ENCODE data around the gene LRMDA. TPM values are rescaled to one million over a fixed set of nuclear protein-coding genes. Genes with fewer than 3 reads are reported as not detected.

Gene LRMDA
- total RNA-seq, 1 experiment from 2014 or later, result 0.24 TPM

- Histone ChIP-seq H3K4me3 (no peak overlapping the region), H3K27me3 (no peaks in the 10 kb centered on the region), H3K36me3 (no peaks in the 10 kb centered on the region), H3K9me3 (replicated peaks) (no peaks in the 10 kb centered on the region; the same call in 1 of the 2 replicates), H3K27ac (no peak overlapping the region), H3K4me1 (no peaks in the 10 kb centered on the region)
- DNase-seq, result no peak
Observed at GRCh38 chr10:76035206-76036110, 604.0 kb downstream of the LRMDA start.

DNA sequence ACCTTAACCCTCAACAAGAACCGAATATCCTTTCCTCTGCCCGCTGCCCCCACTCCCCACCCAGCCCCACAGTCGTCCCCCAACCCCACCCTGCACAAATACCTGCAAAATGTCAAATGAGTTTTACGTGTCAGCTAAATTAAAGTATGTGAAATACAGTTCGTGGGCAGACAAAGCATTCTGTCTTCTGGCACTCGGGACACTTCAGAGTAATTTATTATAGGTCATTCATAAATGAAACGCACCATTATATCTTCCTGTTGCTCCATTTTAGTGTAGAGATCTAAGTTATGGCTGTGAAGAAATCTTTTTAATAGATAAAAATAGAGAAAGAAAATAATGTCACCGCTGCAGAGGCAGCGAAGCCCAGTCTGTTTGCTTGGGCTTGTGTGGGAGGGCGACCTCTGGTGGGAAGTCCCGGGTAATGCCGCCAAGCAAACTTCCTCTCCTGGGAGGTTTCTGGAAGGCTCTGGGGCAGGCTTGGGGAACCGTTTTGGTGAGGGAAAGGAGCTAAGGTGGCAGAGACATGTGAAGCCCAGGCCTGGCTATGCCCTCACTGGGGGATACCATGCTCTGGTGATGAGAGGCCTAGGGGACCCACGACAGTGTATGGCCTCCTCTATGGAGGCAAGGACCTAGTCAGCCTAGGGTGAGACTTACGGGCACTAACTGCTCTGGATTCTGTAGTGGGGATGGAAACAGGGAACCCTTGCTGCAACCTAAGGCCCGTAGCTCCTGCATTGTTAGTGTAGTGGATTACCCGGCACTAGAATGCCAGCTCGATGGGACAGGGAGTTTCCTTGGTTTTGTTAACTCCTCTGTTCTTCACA, 604.9 kb downstream of the LRMDA start:
- H3K27me3 ChIP-seq, result no peaks in the 10 kb centered on the region
- H3K9me3 ChIP-seq (replicated peaks), result no peaks in the 10 kb centered on the region; the same call in 1 of the 2 replicates
- DNase-seq, result peak; percentile 28 to 68
- H3K4me1 ChIP-seq, result no peaks in the 10 kb centered on the region
- H3K27ac ChIP-seq, result no peak overlapping the region
- no peak overlapping the region for H3K4me3 ChIP-seq
- H3K36me3 ChIP-seq, result no peaks in the 10 kb centered on the region

DNA sequence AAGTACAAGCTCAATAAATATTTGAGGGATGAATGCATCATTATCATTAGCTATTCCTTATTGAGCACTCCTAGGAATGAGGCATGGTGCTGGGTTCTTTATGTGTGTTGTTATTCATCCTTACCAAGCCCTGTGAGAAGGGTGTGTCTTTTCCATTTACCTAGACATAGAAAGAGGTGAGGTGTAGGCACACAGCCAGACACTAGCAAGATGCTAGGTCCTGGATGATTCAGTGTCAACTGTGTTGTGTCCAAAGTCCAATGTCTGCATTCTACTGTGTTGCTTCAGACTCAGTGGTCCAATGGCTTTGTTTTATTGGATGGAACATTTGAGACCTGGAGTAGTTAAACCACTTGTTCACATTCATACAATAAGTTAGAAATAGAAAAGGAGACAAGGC, 605.5 kb downstream of the LRMDA start:
- Histone ChIP-seq H3K4me1 (no peaks in the 10 kb centered on the region), H3K4me3 (no peak overlapping the region), H3K27me3 (no peaks in the 10 kb centered on the region), H3K9me3 (replicated peaks) (no peaks in the 10 kb centered on the region; the same call in 1 of the 2 replicates), H3K27ac (no peak overlapping the region), H3K36me3 (no peaks in the 10 kb centered on the region)
- no peak for DNase-seq

- Histone ChIP-seq H3K27ac (no peak overlapping the region), H3K27me3 (no peaks in the 10 kb centered on the region), H3K4me3 (no peak overlapping the region), H3K4me1 (no peaks in the 10 kb centered on the region), H3K9me3 (replicated peaks) (no peaks in the 10 kb centered on the region; the same call in 1 of the 2 replicates), H3K36me3 (no peaks in the 10 kb centered on the region)
- no peak for DNase-seq
Observed at GRCh38 chr10:76037531-76038155, 606.2 kb downstream of the LRMDA start.

GRCh38 chr10:76038696-76039095, 607.3 kb downstream of the LRMDA start:
- Histone ChIP-seq H3K9me3 (replicated peaks) (no peaks in the 10 kb centered on the region; the same call in 1 of the 2 replicates), H3K27me3 (no peaks in the 10 kb centered on the region), H3K36me3 (no peaks in the 10 kb centered on the region), H3K4me3 (no peak overlapping the region), H3K4me1 (no peaks in the 10 kb centered on the region), H3K27ac (no peak overlapping the region)
- no peak for DNase-seq

GRCh38 chr10:76040107-76040829, 608.8 kb downstream of the LRMDA start:
- no peaks in the 10 kb centered on the region; the same call in 1 of the 2 replicates for H3K9me3 ChIP-seq (replicated peaks)
- no peaks in the 10 kb centered on the region for H3K4me1 ChIP-seq
- no peak overlapping the region for H3K4me3 ChIP-seq
- no peak for DNase-seq
- no peak overlapping the region for H3K27ac ChIP-seq
- no peaks in the 10 kb centered on the region for H3K36me3 ChIP-seq
- no peaks in the 10 kb centered on the region for H3K27me3 ChIP-seq

DNA sequence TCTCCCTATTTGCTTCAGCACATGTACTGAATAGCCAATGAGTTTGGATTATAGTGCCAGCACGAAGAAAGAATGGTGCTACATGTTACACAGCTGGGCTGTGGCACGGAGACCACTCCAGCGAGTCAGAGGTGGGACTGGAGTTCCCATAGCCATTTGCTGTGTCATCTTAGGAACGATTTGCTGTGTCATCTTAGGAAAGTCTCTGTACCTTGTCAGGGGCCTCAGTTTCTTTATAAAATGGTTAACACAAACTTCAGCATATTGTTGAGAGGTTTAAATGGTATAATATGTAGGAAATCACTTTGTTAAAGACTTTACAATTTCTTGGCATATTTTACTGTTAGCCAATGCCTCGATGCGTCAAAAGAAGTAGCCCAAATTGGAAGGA, 609.4 kb downstream of the LRMDA start:
- H3K4me3 ChIP-seq, result no peak overlapping the region
- H3K27me3 ChIP-seq, result no peaks in the 10 kb centered on the region; the same call in 1 of the 2 replicates
- no peak overlapping the region for H3K27ac ChIP-seq
- no peaks in the 10 kb centered on the region; the same call in 1 of the 2 replicates for H3K9me3 ChIP-seq (replicated peaks)
- no peaks in the 10 kb centered on the region for H3K4me1 ChIP-seq
- no peak for DNase-seq
- H3K36me3 ChIP-seq, result no peaks in the 10 kb centered on the region

- peak in 1 of 2 experiments; percentile 22 for DNase-seq
- Histone ChIP-seq H3K9me3 (replicated peaks) (no peaks in the 10 kb centered on the region; the same call in 1 of the 2 replicates), H3K27me3 (no peaks in the 10 kb centered on the region; the same call in 1 of the 2 replicates), H3K4me3 (no peak overlapping the region), H3K27ac (no peak overlapping the region), H3K4me1 (no peaks in the 10 kb centered on the region), H3K36me3 (no peaks in the 10 kb centered on the region)
Observed at GRCh38 chr10:76041551-76041950, 610.1 kb downstream of the LRMDA start.

GRCh38 chr10:76043261-76043660, 611.8 kb downstream of the LRMDA start:
- Histone ChIP-seq H3K4me3 (no peak overlapping the region), H3K4me1 (no peaks in the 10 kb centered on the region), H3K9me3 (replicated peaks) (no peaks in the 10 kb centered on the region; the same call in 1 of the 2 replicates), H3K36me3 (no peaks in the 10 kb centered on the region), H3K27ac (no peak overlapping the region), H3K27me3 (no peaks in the 10 kb centered on the region; the same call in 1 of the 2 replicates)
- DNase-seq, result no peak

DNA sequence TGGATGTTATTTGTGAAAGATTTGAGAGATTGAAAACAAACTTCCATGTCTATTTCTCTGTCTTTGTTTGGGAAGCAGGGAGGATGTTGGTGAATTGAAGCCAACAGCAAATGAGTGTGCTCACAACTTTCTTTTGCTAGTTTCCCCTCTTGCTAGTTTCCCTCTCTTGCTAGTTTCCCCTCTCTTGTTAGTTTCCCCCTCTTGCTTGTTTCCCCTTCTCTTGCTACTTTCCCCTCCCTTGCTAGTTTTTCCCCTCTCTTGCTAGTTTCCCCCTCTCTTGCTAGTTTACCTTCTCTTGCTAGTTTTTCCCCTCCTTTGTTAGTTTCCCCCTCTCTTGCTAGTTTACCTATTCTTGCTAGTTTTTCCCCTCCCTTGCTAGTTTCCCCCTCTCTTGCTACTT, 613.3 kb downstream of the LRMDA start:
- H3K27ac ChIP-seq, result no peak overlapping the region
- no peaks in the 10 kb centered on the region; the same call in 1 of the 2 replicates for H3K27me3 ChIP-seq
- H3K36me3 ChIP-seq, result no peaks in the 10 kb centered on the region
- DNase-seq, result no peak
- no peaks in the 10 kb centered on the region for H3K9me3 ChIP-seq (replicated peaks)
- H3K4me1 ChIP-seq, result no peaks in the 10 kb centered on the region
- H3K4me3 ChIP-seq, result no peak overlapping the region

- no peaks in the 10 kb centered on the region; the same call in 1 of the 2 replicates for H3K27me3 ChIP-seq
- no peak overlapping the region for H3K4me3 ChIP-seq
- no peak for DNase-seq
- no peaks in the 10 kb centered on the region for H3K9me3 ChIP-seq (replicated peaks)
- no peaks in the 10 kb centered on the region for H3K36me3 ChIP-seq
- H3K27ac ChIP-seq, result no peak overlapping the region
- H3K4me1 ChIP-seq, result no peaks in the 10 kb centered on the region
Observed at GRCh38 chr10:76045174-76045573, 613.8 kb downstream of the LRMDA start.

DNA sequence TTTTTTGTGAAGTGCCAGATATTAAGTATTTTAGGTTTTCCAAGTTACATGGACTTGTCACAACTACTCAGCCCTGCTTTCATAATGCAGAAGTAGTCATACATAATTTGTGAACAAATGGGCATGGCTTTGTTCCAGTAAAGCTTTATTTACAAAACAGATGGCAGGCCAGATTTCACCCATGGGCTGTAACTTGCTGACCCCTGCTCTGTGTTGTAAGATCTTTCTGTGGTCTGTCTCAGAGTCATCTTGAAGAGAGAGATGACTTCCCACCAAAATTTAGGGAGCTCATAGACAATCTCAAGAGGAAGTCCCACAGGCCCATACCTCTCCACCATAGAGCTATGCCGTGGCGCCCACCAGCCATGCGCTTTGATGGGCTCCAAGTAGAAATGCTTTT, 616.1 kb downstream of the LRMDA start:
- no peak for DNase-seq
- no peak overlapping the region for H3K27ac ChIP-seq
- no peak overlapping the region for H3K4me3 ChIP-seq
- no peaks in the 10 kb centered on the region for H3K9me3 ChIP-seq (replicated peaks)
- H3K4me1 ChIP-seq, result no peaks in the 10 kb centered on the region
- no peaks in the 10 kb centered on the region for H3K36me3 ChIP-seq
- H3K27me3 ChIP-seq, result no peaks in the 10 kb centered on the region; the same call in 1 of the 2 replicates

GRCh38 chr10:76049581-76050290, 618.3 kb downstream of the LRMDA start:
- Histone ChIP-seq H3K36me3 (no peaks in the 10 kb centered on the region), H3K27ac (no peak overlapping the region), H3K4me1 (no peaks in the 10 kb centered on the region), H3K4me3 (no peak overlapping the region), H3K9me3 (replicated peaks) (no peaks in the 10 kb centered on the region), H3K27me3 (no peaks in the 10 kb centered on the region; the same call in 1 of the 2 replicates)
- no peak for DNase-seq

Data from SJCRH30 (cell line).